Superior temporal gyrus (tissue), 1 donor: ENCODE results near the gene B3GNT9.
"Not testable (repeated sequence)": the region's sequence is repeated elsewhere in the genome, so short reads cannot be mapped to it uniquely, and the experiment has no call there.

Experiments used
- DNase-seq: peaks from one replicate; pipeline ENCODE4 v3.0.0-alpha.2; 2016; ENCODE audit errors: extremely low spot score

The B3GNT9 gene

DNA sequence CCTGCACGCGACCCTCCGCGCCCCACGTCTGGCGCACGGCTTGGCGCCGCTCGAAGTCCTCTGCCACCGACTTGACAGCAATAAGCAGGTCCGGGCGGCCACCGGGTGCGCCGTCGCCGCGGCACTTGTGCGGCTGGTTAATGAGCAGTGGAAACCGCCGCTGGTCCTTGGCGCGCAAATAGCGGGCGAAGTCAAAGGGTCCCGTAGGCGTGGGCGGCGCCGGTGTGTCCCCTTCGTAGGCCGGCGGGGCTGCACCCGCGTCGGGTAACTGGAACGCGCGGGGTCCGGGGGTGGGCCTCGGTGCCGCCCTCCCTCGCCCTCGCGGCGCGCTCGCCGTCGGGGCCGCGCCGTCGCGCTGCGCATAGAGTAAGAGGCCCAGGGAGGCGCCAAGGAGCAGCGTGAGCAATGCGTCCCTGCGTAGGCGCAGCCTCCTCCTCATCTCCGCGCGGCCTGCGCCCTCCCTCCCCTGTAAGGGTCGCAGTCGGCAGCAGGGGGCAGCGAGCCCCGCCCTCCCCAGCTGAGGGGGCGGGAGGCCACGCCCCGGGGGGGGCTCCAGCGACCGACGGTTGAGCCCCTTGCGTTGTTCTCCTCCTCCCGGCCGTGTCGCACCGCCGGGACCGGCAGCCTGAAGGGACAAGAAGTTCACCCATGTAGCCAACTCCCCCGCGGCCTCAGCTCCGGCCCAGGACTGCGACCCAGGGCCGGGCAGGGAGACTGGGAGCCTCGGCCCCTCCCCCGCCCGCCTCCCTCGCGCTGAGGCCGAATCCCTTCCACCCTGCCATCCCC, 558 bp downstream of the B3GNT9 start:
- peak; percentile 11 for DNase-seq

GRCh38 chr16:67149276-67150046, 1.3 kb downstream of the B3GNT9 start:
- DNase-seq: no peak

- DNase-seq: no peak
Measured at GRCh38 chr16:67148656-67149275, 2.0 kb downstream of the B3GNT9 start.

DNA sequence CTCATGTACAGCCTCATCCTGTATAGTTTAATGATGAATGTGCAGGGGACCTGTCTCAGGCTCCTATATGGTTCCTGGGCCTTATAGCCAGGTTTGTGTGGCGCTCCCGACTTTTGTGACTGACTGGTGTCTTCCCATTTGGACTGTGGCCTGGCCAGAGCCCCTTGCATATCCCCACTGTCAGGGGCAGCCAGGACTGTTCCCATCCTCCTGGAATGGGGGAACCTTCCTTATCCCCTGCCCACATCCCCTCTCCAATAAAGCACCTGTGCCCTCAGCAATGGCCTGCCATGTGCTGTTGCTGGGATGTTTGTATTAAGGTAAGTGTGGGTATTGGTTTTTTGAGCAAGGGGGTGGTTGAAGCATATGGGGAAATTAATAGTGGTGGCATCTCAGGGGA, 2.6 kb downstream of the B3GNT9 start:
- DNase-seq: no peak

DNA sequence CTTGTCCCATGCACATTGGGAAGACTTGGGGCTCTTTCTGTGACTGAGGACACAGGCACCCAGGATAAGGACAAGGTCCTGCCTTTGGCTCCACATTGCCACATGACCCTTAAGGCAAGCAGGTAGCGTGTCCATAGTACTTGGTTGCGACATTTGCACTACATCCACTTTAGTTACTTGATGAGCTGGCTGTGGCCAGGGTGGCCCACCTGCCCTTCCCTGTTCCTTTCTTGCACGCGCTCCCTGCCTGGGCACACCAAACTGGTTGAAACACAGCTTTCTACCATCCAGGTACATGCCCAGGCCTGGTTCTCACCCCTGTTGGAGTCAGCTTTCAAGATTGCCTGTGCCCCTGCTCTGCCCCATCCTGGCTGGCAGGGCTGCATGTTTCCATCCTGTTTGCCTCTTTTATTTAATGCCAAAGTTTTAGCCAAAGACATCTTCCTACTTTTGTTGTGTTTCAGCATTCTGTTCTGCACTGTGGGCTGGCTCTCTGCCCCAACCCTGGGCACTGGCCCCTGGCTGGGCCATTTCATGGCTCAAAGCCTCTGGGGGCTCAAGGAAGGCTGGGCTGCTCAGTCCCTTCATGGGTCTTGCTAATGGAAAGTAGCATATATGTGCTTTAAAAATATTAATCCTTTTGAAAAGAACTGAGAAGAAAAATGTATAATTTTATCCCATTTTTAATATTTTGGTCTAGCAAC, 3.2 kb downstream of the B3GNT9 start:
- DNase-seq: no peak

DNA sequence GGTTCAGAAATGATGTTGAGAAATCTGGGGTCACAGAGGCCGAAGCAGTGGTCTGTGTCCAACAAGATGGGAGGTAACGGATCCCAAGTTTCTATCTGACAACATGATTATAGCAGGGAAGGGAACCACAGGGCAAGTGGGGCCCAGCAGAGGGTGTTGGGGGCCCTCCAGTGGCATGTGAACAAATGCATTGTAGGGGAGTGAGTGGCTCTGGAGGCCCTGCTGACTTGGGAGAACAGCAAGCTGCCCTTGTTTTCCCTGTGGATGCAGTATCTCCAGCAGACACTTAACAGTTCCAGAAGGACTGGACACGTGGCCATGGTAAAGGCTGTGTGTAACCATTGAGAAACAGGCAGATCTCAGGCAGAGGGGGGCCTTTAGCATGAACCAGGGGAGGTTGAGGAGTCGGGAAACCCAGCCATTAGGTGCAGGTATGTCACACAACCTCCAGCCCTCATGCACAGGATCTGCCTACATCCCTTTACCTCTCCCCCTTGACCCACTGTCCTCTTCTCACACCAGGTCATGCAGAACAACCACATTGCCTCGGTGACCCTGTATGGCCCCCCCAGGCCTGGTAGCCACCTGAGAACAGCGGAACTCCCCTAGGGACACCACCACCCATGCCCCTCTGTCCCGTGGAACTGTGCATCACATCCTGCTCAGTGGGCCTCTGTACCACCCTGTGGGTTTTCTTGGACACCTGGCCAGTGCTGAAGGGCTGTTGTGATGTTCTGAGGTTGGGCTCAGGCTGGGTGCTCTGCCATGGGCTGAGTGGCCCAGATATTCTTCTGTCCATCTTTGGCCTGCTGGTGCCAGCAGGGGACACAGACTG, 4.1 kb downstream of the B3GNT9 start:
- DNase-seq: no peak

- no peak for DNase-seq
Measured at GRCh38 chr16:67145746-67146145, 5.1 kb downstream of the B3GNT9 start.

DNA sequence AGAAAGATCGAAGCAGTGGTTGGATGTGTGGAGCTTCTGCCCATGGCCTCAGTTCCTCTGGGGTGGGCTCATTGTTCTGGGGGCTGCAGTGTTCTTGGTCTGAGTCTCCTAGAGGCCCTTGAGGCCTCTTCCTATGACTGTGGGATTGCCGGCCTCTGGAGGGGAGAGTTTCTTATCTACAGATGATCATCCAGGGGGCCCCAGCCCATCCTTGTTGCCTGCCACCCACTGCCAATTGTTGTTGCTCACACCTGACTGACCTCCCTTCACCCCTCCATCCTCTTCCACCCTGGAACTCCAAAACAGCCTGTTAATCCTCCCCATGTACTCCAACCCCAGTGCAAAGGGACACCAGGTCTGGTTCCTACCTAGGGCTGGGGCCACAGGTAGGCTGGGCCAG, 5.9 kb downstream of the B3GNT9 start:
- no peak for DNase-seq

DNA sequence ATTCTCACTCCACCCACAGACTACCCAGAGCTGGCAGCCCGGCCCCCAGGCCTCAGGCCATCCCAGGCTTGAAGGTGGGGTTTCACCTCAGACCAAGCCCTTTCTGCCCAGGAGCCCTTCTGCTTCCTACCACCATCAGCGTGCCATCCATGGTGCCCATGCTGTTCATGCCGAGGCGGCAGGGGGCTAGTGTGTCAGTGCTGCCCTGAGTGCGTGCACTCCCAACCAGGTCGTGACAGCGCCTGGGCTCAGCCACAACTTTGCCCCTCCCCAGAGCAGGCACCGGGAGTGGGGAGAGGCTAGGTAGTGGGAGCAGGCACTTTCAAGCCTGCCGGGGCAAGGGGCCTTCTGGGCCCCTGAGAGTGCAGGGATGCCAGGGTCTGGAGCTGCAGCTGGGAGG, 8.5 kb downstream of the B3GNT9 start:
- no peak for DNase-seq

- DNase-seq: no peak
Measured at GRCh38 chr16:67141391-67141790, 9.4 kb downstream of the B3GNT9 start.

DNA sequence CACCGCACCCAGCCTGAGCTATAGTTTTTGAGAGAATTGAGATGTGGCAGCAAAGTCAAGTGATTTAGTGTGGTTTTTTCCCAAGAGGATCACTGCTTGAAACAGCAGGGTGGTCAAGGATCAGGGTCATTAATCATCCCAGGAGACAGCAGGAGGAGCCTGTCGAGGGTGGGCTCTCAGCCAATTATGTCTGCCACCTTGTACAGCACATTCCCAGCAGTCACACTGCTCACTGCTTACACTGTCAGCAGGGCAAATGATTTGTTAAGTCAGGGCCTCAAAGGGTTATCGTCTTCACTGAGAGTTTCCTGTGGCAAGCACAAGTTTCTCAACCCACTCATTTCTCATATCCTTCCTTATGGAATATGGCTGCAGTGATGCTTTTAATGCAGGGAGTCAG, 13.2 kb downstream of the B3GNT9 start:
- DNase-seq: no peak

DNA sequence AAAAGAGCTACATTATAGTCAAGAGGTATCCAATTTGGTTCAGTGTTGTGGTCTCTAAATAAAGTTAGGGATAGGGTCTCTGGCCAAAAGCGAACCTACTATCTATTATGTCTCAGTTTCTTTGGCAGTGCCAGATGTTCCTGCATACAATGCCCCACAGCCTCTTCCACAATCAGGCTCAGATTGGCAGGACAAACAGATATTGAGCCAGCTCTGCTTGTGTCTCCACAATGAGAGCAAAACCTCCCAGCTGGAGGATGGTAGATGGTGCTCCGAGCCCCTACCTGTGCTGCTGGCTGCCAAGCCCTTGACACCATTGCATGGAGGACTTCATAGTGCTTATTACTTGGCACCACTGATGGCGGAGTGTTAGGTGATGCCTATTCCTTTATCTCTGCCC, 21.4 kb downstream of the B3GNT9 start:
- DNase-seq: peak; percentile 75

- DNase-seq: peak; percentile 13
Measured at GRCh38 chr16:67128887-67129286, 21.9 kb downstream of the B3GNT9 start.

GRCh38 chr16:67128417-67128816, 22.4 kb downstream of the B3GNT9 start:
- DNase-seq: peak; percentile 13

GRCh38 chr16:67122799-67123198, 28.0 kb downstream of the B3GNT9 start:
- not testable (repeated sequence) for DNase-seq

- DNase-seq: no peak
Measured at GRCh38 chr16:67120025-67120424, 30.8 kb downstream of the B3GNT9 start.

- no peak for DNase-seq
Measured at GRCh38 chr16:67117716-67118115, 33.1 kb downstream of the B3GNT9 start.

- DNase-seq: peak; percentile 78
Measured at GRCh38 chr16:67116388-67117311, 34.1 kb downstream of the B3GNT9 start.

DNA sequence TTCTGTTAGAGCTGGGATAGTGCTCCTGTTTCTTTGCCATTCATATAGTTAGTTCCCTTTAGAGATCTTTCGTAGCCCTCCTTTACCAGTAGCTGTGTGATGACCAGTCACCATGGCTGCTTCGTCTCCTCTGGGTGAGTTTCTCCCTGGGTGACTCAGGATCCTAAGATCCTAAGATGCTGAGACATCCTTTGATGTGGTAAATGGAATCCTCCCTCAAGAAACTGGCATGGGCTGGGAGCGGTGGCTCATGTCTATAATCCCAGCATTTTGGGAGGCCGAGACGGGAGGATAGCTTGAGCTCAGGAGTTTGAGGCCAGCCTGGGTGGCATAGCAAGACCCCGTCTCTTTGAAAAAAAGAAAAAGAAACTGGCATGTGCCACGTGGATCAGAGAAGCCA, 35.2 kb downstream of the B3GNT9 start:
- DNase-seq: no peak

DNA sequence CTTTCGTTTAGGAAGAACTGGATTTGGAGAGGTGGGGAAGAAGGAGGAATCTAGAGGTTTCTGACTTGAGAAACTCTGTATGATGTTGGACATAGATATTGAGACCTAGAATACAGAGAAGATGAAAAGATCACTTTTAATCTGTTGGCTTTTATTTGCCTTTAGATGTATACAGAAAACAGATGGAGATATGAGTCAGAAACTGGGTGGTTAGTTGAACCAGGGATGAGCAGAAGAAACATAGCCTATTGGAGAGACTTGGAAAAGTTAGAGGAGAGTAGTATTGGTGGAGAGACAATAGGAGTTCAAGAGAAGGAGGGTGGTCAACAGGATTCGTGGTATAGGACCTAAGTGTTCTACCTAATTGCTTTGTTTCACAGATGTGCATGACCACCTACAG, 36.0 kb downstream of the B3GNT9 start:
- no peak for DNase-seq
